A673 (cell line): ENCODE data around the gene TOM1. TPM values are rescaled to one million over a fixed set of nuclear protein-coding genes. Genes with fewer than 3 reads are reported as not detected.
"Not testable (repeated sequence)": the region's sequence is repeated elsewhere in the genome, so short reads cannot be mapped to it uniquely, and the experiment has no call there.

Source experiments
- BruUV-seq: library from RNA; stranded (reverse); fragments of 400-500 nt; replicated peaks from 2 replicates; lab custom pipeline; 2021; lab: Mats Ljungman, UMichigan
- CTCF ChIA-PET: fragments of 300-600 bp; sonication (Branson Sonifier 250); formaldehyde crosslinking; loops from one replicate; lab custom pipeline; 2022; ENCODE audit warnings: antibody characterized with exemption; lab: Charles Lee
- POLR2A ChIA-PET: fragments of 300-600 bp; sonication (Branson Sonifier 250); formaldehyde crosslinking; loops from one replicate; lab custom pipeline; 2022; ENCODE audit warnings: antibody characterized with exemption; ENCODE audit not compliant: low non-redundant PET; lab: Charles Lee
- DNase-seq: peaks from one replicate; pipeline ENCODE4 v3.0.0-alpha.2; 2015; ENCODE audit warnings: low spot score
- H3K27ac ChIP-seq: fragments of 200-600 bp; sonication (generic); 2 replicates; pipeline ENCODE4 v1.5.1; 2016; ENCODE audit warnings: mixed run types, low read depth, mild to moderate bottlenecking, mixed read lengths, antibody characterized with exemption, low read length; ENCODE audit not compliant: poor library complexity, severe bottlenecking
- H3K27me3 ChIP-seq: fragments of 200-600 bp; sonication (generic); replicated peaks from 2 replicates; pipeline ENCODE4 v1.6.1; 2017; ENCODE audit warnings: mixed run types, low read depth, mild to moderate bottlenecking, mixed read lengths, antibody characterized with exemption, low read length; ENCODE audit not compliant: insufficient read depth, poor library complexity
- H3K36me3 ChIP-seq: fragments of 200-600 bp; sonication (generic); 2 replicates; pipeline ENCODE4 v1.6.1; 2016; ENCODE audit warnings: mixed run types, mild to moderate bottlenecking, mixed read lengths, antibody characterized with exemption, low read length; ENCODE audit not compliant: insufficient read depth, poor library complexity, severe bottlenecking
- H3K4me1 ChIP-seq: fragments of 200-600 bp; sonication (generic); 2 replicates; pipeline ENCODE4 v1.6.1; 2017; ENCODE audit warnings: mixed run types, mild to moderate bottlenecking, mixed read lengths, antibody characterized with exemption, low read length; ENCODE audit not compliant: insufficient read depth, poor library complexity, severe bottlenecking
- H3K4me3 ChIP-seq: fragments of 200-600 bp; sonication (generic); 2 replicates; pipeline ENCODE4 v1.5.1; 2016; ENCODE audit warnings: low read depth, mixed run types, mild to moderate bottlenecking, mixed read lengths, low read length; ENCODE audit not compliant: poor library complexity, severe bottlenecking
- H3K9me3 ChIP-seq: fragments of 200-600 bp; sonication (generic); 2 replicates; pipeline ENCODE4 v1.6.1; 2016; ENCODE audit warnings: mixed run types, low read depth, mild to moderate bottlenecking, mixed read lengths, antibody characterized with exemption, low read length; ENCODE audit not compliant: poor library complexity, severe bottlenecking
- EZH2 ChIP-seq: fragments of 200-600 bp; sonication (generic); IDR thresholded peaks from 2 replicates; pipeline ENCODE4 v1.6.1; 2017; ENCODE audit warnings: borderline replicate concordance, low read depth, mild to moderate bottlenecking, mixed read lengths, antibody characterized with exemption, low read length; ENCODE audit not compliant: poor library complexity, severe bottlenecking
- intact Hi-C: fragments of 100-400 bp; cut with micrococcal nuclease; formaldehyde crosslinking; loops from one replicate; pipeline ENCODE4 v1.10.0; 2022; ENCODE audit not compliant: unreplicated experiment
- total RNA-seq: library from RNA; stranded (reverse); gene quantifications from 2 replicates; pipeline ENCODE4 v1.2.3, GENCODE V29; 2021
- TF ChIP-seq, protein P1 (sequence below): fragments of 300-800, 200-600 bp; sonication (generic); conservative IDR thresholded peaks from 2 replicates; pipeline ENCODE4 v1.5.1; 2017; ENCODE audit warnings: low read depth, mild to moderate bottlenecking, antibody characterized with exemption, low read length, moderate library complexity, mixed read lengths

TOM1 gene
- total RNA-seq, 1 experiment from 2014 or later, result 22.8 TPM

DNA sequence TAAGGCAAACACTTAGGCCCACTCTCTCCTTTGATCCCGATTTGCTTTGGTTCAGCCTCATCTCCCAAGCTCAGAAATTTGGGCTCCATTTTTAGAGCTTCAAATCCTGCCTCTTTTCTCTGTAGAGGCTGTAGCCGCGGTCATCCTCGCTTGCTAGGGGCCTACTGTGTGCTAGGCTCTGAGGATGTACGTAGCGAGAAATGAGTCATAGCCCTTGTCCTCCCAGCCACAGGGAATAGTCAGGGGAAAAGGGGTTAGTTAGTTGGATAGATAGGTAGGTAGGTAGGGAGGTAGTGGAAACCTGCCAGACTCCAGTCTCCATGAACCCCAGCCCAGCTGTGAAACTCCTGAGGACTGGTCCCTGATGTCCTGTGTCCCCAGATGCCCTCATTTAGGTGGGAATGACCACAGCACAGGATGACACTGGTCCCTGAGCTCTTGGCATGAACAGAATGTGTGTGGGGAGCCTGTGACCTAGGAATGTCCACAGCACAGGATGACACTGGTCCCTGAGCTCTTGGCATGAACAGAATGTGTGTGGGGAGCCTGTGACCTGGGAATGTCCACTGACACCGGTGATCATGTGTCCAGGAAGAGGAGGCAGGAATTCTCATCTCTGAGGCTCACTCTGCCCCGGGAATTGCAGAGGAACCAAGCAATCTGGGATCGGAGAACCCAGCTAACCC, 59.8 kb downstream of the TOM1 start:
- Histone ChIP-seq H3K4me3 (no peak overlapping the region), H3K4me1 (no peaks in the 10 kb centered on the region), H3K27ac (no peak overlapping the region), H3K27me3 (no peaks in the 10 kb centered on the region), H3K9me3 (no peaks in the 10 kb centered on the region), H3K36me3 (no peaks in the 10 kb centered on the region)
- ChIA-PET POLR2A (interaction anchor here (0.6 kb wide), 1 partner anchor 455 kb away, joined by 3 read pairs; no protein-coding TSS in a partner anchor), CTCF (no interaction called here)
- intact Hi-C loops, result no loop called here
- BruUV-seq, result no TSS peak
- TF ChIP-seq, protein P1, sequence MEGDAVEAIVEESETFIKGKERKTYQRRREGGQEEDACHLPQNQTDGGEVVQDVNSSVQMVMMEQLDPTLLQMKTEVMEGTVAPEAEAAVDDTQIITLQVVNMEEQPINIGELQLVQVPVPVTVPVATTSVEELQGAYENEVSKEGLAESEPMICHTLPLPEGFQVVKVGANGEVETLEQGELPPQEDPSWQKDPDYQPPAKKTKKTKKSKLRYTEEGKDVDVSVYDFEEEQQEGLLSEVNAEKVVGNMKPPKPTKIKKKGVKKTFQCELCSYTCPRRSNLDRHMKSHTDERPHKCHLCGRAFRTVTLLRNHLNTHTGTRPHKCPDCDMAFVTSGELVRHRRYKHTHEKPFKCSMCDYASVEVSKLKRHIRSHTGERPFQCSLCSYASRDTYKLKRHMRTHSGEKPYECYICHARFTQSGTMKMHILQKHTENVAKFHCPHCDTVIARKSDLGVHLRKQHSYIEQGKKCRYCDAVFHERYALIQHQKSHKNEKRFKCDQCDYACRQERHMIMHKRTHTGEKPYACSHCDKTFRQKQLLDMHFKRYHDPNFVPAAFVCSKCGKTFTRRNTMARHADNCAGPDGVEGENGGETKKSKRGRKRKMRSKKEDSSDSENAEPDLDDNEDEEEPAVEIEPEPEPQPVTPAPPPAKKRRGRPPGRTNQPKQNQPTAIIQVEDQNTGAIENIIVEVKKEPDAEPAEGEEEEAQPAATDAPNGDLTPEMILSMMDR, result no peak
- no peak for TF ChIP-seq EZH2
- DNase-seq, result no peak

DNA sequence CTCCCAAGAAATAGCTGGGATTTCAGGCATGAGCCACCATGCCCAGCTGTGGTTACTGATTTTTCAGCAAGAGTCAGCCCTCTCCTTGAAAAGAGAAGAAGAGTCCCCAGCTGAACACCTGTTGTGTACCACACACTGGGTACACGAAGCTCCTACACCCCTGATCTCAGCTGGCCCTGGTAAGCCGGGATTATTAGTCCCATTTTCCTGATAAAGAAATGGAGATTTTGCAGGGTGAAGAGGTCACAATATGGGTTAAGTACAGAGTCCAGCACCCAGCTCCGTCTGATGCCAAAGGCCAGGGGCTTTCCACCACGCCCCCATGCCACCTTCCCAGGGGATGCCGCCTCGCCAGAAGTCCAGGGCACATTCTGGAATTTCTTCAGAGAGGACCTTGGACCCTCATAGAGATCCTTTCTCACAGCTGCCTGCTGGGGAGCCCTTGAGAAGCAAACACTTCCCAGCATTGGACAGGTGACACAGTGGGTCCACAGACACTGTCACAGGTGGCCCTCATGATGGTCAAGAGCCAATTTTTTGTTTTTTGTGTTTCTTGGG, 61.4 kb downstream of the TOM1 start:
- POLR2A ChIA-PET, result no interaction called here

DNA sequence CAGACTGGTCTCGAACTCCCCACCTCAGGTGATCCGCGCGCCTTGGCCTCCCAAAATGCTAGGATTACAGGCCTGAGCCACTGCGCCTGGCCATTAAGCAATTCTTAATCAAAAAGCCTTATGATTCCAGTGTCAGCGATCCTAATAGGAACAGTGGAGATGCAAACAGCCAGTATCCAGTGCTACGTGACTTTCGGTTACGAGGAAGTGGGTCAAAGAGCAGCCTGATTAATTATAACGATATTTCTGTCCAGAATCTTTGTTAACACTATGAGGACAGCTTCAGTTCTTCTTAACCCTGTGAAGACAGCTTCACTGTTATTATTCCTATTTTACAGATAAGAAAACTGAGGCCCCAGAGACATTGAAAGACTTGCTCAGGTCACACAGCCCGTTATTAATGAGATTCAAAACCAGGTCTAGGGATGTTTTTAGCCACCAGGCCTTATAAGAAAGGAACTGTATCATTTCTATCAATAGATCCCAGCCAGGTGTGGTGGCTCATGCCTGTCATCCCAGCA, 63.9 kb downstream of the TOM1 start:
- intact Hi-C loops, result no loop called here
- POLR2A ChIA-PET, result no interaction called here
- H3K4me1 ChIP-seq, result no peaks in the 10 kb centered on the region
- H3K4me3 ChIP-seq, result no peak overlapping the region
- CTCF ChIA-PET, result no interaction called here
- no peak overlapping the region for H3K27ac ChIP-seq
- H3K36me3 ChIP-seq, result no peaks in the 10 kb centered on the region
- TF ChIP-seq EZH2, result no peak
- TF ChIP-seq, protein P1, result no peak
- no peak for DNase-seq
- no TSS peak for BruUV-seq
- H3K27me3 ChIP-seq, result no peaks in the 10 kb centered on the region
- H3K9me3 ChIP-seq, result no peaks in the 10 kb centered on the region

More for the DNA sequence above, 61.4 kb downstream of the TOM1 start:
- H3K4me1 ChIP-seq, result no peaks in the 10 kb centered on the region
- no peak overlapping the region for H3K27ac ChIP-seq
- BruUV-seq, result no TSS peak
- no peak for DNase-seq
- H3K4me3 ChIP-seq, result no peak overlapping the region
- CTCF ChIA-PET, result no interaction called here
- intact Hi-C loops, result no loop called here
- TF ChIP-seq, protein P1, result no peak
- TF ChIP-seq EZH2, result no peak
- no peaks in the 10 kb centered on the region for H3K27me3 ChIP-seq
- no peaks in the 10 kb centered on the region for H3K36me3 ChIP-seq
- no peaks in the 10 kb centered on the region for H3K9me3 ChIP-seq

DNA sequence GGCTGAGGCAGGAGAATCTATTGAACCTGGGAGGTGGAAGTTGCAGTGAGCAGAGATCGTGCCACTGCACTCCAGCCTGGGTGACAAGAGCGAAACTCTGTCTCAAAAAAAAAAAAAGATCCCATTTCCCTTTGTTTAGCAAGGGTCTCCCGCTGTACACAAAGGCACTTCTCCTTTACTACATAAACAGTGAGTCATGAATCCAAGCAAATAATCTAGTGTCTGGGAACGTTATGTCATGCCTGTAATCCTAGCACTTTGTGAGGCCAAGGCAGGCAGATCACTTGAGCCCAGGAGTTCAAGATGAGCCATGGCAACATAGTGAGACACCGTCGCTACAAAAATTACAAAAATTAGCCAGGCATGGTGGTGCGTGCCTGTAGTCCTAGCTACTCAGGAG, 64.5 kb downstream of the TOM1 start:
- POLR2A ChIA-PET, H3K4me3 ChIP-seq, H3K27me3 ChIP-seq, BruUV-seq, H3K4me1 ChIP-seq, CTCF ChIA-PET, H3K27ac ChIP-seq, H3K9me3 ChIP-seq, H3K36me3 ChIP-seq, intact Hi-C loops: not testable (repeated sequence)
- DNase-seq, result peak; percentile 46
